Osteocyte (in vitro differentiated cells): ENCODE results near the gene LRBA. TPM values are rescaled to one million over a fixed set of nuclear protein-coding genes. Genes with fewer than 3 reads are reported as not detected.

Experiments
- DNase-seq: peaks from one replicate; pipeline ENCODE4 v3.0.0; 2021; ENCODE audit warnings: mixed read lengths; ENCODE audit not compliant: unreplicated experiment; ENCODE audit errors: extremely low spot score
- H3K27ac Mint-ChIP-seq: one replicate; pipeline ENCODE4 v1.8.0; 2021; ENCODE audit warnings: mild to moderate bottlenecking, mixed read lengths; ENCODE audit not compliant: unreplicated experiment
- H3K27me3 Mint-ChIP-seq: one replicate; pipeline ENCODE4 v1.8.0; 2021; ENCODE audit warnings: mixed read lengths; ENCODE audit not compliant: unreplicated experiment
- H3K36me3 Mint-ChIP-seq: one replicate; pipeline ENCODE4 v1.8.0; 2021; ENCODE audit warnings: mixed read lengths; ENCODE audit not compliant: unreplicated experiment
- H3K4me1 Mint-ChIP-seq: one replicate; pipeline ENCODE4 v1.8.0; 2021; ENCODE audit warnings: mixed read lengths; ENCODE audit not compliant: unreplicated experiment
- H3K4me3 Mint-ChIP-seq: one replicate; pipeline ENCODE4 v1.8.0; 2021; ENCODE audit warnings: mild to moderate bottlenecking, moderate library complexity, mixed read lengths; ENCODE audit not compliant: unreplicated experiment
- H3K9me3 Mint-ChIP-seq: one replicate; pipeline ENCODE4 v1.8.0; 2021; ENCODE audit warnings: mixed read lengths; ENCODE audit not compliant: unreplicated experiment
- total RNA-seq: library from RNA; stranded (reverse); gene quantifications from 2 replicates; pipeline ENCODE4 v1.2.1, GENCODE V29; 2021
- TF ChIP-seq, protein P1 (sequence below): fragments of 200-600 bp; sonication (generic); IDR thresholded peaks from 2 replicates; pipeline ENCODE4 v1.5.0; 2021; ENCODE audit warnings: antibody characterized with exemption, mild to moderate bottlenecking, moderate library complexity

Gene LRBA
- total RNA-seq, 1 donor from 2014 or later: 40.8 TPM

DNA sequence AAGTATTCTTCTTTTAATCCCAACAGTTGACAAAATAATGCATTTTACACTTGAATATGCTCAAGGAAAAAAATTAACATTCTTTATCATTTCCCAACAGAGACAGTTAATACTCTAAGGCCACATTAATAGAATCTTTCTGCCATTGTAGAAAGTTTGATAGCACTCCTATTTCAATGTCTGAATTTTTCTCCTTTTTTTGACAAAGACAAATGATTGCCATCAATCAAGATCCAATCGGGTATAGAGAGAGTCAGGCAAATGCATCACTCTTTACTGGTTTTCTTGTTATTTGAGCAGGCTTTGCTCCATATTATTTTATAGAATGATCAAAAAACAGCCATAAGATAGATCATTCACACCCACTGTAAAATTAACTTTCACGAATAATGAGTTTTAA is 387.0 kb downstream of the LRBA start:
- Mint-ChIP-seq H3K9me3 (peaks cover 13% of the 10 kb centered on the region), H3K27me3 (no peaks in the 10 kb centered on the region), H3K4me3 (no peak overlapping the region), H3K27ac (no peak overlapping the region), H3K4me1 (no peaks in the 10 kb centered on the region), H3K36me3 (peaks cover 2% of the 10 kb centered on the region)
- TF ChIP-seq, protein P1, sequence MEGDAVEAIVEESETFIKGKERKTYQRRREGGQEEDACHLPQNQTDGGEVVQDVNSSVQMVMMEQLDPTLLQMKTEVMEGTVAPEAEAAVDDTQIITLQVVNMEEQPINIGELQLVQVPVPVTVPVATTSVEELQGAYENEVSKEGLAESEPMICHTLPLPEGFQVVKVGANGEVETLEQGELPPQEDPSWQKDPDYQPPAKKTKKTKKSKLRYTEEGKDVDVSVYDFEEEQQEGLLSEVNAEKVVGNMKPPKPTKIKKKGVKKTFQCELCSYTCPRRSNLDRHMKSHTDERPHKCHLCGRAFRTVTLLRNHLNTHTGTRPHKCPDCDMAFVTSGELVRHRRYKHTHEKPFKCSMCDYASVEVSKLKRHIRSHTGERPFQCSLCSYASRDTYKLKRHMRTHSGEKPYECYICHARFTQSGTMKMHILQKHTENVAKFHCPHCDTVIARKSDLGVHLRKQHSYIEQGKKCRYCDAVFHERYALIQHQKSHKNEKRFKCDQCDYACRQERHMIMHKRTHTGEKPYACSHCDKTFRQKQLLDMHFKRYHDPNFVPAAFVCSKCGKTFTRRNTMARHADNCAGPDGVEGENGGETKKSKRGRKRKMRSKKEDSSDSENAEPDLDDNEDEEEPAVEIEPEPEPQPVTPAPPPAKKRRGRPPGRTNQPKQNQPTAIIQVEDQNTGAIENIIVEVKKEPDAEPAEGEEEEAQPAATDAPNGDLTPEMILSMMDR: no peak
- no peak for DNase-seq

DNA sequence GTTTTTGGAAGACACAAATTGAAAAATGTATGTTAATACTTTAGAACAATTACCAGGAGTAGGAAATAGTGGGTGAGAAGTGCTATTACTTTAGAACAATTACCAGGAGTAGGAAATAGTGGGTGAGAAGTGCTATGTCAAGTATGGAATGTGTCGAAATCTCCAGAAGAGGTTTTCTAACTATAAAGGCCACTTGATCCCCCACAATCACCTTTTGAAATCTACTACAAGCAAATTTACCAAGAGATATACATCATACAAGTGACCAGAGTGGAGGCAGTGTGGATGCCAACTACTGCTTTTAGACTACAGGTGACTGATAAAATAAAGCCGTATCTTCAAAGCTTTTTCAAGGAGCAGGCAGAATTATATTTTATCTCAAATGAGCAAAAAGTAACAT is 390.1 kb downstream of the LRBA start:
- TF ChIP-seq, protein P1: no peak
- no peaks in the 10 kb centered on the region for H3K4me1 Mint-ChIP-seq
- peaks cover 11% of the 10 kb centered on the region for H3K9me3 Mint-ChIP-seq
- no peak overlapping the region for H3K4me3 Mint-ChIP-seq
- DNase-seq: no peak
- H3K27me3 Mint-ChIP-seq: no peaks in the 10 kb centered on the region
- peaks cover 5% of the 10 kb centered on the region for H3K36me3 Mint-ChIP-seq
- no peak overlapping the region for H3K27ac Mint-ChIP-seq

DNA sequence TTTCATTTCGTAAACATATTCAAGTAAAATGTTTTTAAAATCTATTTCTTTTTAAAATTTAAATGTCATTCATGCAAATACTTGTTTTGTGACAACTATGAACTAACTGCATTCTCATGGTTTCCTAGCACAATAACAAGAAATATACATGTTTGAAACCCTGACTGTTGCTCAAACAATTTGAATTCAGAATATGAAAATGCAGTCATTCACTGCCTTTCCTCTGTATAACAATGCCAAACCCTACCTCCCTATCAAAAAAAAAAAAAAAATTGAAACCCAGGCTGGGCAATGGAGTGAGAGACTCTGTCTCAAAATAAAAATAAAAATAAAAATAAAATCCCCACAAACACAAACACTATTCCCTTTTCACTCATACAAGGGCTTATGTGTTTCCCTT is 391.0 kb downstream of the LRBA start:
- peaks cover 7% of the 10 kb centered on the region for H3K4me1 Mint-ChIP-seq
- no peak for DNase-seq
- TF ChIP-seq, protein P1: no peak
- no peaks in the 10 kb centered on the region for H3K27me3 Mint-ChIP-seq
- H3K9me3 Mint-ChIP-seq: peaks cover 11% of the 10 kb centered on the region
- no peak overlapping the region for H3K27ac Mint-ChIP-seq
- H3K4me3 Mint-ChIP-seq: no peak overlapping the region
- peaks cover 5% of the 10 kb centered on the region for H3K36me3 Mint-ChIP-seq

DNA sequence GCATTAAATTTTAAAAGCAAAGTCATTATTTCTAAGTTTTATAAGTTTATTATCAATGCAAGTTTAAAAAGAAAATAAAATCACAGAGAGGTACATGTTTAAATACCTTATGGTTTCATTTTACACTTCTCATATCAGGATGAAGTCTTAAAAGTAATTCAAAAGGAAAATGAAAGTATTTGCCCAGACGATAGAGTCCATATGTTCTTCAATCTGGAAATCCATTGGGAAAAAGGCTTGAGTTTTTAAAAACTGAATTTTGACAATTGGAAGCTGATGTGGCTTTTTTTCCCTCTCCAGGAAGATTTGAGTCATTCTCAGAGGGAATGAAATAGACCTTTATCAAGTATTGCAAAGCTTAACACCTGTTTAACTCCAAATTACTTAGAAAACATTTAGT is 396.0 kb downstream of the LRBA start:
- Mint-ChIP-seq H3K36me3 (peaks cover 7% of the 10 kb centered on the region), H3K27ac (peak overlapping the region; percentile 83), H3K27me3 (no peaks in the 10 kb centered on the region), H3K9me3 (peaks cover 11% of the 10 kb centered on the region), H3K4me1 (peaks cover 14% of the 10 kb centered on the region), H3K4me3 (peak overlapping the region; percentile 62)
- no peak for DNase-seq
- TF ChIP-seq, protein P1: no peak

DNA sequence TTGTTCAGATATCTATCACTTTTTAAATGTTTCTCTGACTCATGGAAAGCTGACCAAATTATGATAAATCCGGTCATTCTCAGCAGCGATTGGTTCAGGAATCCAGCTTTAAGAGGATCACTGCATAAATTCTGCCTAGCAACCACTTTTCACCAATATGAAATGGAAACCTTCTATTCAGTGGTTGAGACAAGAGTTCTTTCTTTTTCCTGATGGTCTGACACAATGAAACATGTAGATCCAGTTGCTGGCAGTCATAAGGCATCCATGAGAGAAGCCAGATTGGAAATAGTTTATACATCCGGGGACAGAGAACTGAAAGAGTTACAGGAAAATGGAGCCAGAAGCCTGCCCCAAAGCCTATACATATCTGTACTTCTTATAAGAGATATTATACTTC is 406.0 kb downstream of the LRBA start:
- Mint-ChIP-seq H3K36me3 (no peaks in the 10 kb centered on the region), H3K27ac (no peak overlapping the region)
- DNase-seq: no peak

More for the DNA sequence above, 406.0 kb downstream of the LRBA start:
- TF ChIP-seq, protein P1: no peak
- Mint-ChIP-seq H3K4me3 (no peak overlapping the region), H3K9me3 (no peaks in the 10 kb centered on the region), H3K27me3 (no peaks in the 10 kb centered on the region), H3K4me1 (peaks cover 2% of the 10 kb centered on the region)
